ENCODE results near the gene JAM3.
"Not testable (repeated sequence)": the region's sequence is repeated elsewhere in the genome, so short reads cannot be mapped to it uniquely, and the experiment has no call there.

JAM3 gene

DNA sequence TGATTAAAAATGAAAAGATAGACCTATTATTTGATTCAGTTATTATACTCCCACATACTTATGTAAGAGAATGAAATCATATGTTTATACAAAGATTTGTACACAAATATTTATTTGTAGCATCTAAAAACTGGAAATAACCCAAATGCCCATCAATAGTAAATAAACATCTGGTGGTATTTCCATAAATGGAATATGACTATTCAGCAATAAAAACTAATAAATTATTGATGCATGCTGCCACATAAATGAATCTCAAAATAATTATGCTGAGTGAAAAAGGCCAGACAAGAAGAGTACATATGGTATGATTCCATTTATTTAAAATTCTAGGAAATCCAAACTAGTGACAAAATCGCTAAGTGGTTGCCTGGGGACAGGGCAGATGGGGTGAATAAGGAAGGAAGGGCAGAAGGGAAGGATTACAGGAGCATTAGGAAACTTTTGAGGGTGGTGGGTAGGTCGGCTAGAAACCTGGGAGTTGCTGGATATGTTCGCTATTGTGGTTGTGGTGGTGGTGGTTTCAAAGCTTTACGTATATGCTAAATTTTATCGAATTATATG, 41.5 kb downstream of the JAM3 start:
- no peak for ATAC-seq

- not testable (repeated sequence) for ATAC-seq
Observed at GRCh38 chr11:134113787-134114186, 44.9 kb downstream of the JAM3 start.

GRCh38 chr11:134116210-134116609, 47.3 kb downstream of the JAM3 start:
- ATAC-seq: no peak

- no peak for ATAC-seq
Observed at GRCh38 chr11:134118006-134118405, 49.1 kb downstream of the JAM3 start.

DNA sequence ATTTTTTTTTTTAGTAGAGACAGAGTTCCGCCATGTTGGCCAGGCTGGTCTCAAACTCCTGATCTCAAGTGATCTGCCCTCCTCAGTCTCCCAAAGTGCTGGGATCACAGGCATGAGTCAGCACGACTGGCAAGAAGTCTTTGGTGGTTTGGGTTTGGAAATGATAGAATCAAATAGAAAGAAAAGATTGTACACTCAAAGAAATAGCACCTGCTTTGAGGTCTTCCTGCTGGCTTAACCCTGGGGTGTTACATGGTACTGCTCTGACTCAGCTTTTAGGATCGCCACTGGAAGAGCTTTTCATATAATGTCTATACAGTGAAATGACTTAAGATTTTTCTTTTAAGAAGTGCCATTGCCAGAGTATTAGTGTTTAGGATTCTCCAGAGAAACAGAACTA, 50.2 kb downstream of the JAM3 start:
- no peak for ATAC-seq

DNA sequence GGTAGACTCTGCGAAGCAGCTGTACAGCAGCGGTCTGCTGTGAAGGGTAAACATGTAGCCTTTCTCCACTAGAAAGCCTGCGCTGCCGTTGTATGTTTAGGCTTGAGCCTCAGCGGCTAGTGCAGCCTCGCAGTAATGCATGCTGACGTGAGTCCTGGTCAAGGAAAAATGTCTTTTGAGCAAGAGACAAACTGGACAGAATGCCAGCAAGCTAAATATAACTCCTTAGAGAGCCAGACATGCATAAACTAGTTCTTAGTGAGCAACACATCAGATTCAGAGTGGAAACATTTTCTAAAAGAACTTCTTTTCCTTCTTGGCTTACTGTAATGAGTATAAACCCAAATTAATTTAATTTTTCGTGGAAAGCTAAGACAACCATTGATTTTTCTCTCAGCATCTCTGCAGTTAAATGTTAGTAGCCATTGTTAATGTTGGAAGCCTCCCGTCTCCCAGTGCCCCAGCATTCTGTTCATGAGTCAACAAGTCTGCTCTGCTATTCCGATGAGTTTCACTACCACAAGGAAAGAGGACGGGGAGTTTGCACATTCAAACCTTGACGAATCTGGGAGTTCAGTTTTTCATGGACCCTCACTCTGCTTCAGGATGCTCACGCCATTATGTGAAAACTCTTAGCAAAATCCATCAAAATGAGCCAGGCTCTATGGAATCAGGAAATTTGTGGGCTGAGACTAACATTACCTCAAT, 51.4 kb downstream of the JAM3 start:
- no peak for ATAC-seq

- no peak for ATAC-seq
Observed at GRCh38 chr11:134120921-134121526, 52.2 kb downstream of the JAM3 start.

DNA sequence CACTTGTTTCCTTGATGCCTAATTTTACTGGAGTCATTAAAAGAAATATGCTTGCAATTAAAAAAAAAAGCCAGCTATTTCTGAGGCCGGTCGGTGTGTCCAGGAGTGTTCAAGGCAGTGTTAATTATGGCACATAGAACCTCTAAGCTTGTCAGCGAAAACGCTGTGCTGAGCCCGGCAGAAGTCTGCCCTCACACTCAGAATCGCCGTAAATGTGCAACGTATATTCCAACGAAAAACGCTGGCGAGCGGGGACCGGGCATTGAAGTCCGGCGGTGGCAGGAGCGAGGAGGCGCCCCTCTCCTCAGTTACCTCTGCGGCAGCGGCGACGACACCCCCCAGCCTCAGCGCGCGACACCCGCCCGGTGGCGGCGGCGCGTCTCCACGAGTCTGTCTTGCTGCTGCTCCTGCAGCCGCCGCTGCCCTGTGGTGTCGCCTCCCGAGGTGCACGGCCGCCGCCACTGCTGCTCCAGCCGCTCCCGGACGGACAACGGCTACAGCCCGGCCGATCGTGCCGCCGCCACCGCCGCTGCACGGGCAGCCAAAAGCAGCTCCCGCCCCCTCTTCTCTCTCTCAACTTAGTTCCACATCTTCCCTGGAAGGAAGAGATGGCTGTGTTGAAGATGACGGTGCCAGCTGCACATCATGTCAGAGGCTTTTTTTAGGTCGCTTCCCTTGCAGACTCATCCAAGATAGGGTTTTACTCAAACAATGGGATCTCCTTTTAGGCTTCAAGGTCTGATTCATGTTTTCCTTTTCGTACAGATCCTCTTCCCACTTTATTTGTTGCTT, 56.0 kb downstream of the JAM3 start:
- ATAC-seq: no peak

GRCh38 chr11:134125507-134125906, 56.6 kb downstream of the JAM3 start:
- no peak for ATAC-seq

GRCh38 chr11:134126217-134126822, 57.4 kb downstream of the JAM3 start:
- peak; percentile 33 to 53 for ATAC-seq

DNA sequence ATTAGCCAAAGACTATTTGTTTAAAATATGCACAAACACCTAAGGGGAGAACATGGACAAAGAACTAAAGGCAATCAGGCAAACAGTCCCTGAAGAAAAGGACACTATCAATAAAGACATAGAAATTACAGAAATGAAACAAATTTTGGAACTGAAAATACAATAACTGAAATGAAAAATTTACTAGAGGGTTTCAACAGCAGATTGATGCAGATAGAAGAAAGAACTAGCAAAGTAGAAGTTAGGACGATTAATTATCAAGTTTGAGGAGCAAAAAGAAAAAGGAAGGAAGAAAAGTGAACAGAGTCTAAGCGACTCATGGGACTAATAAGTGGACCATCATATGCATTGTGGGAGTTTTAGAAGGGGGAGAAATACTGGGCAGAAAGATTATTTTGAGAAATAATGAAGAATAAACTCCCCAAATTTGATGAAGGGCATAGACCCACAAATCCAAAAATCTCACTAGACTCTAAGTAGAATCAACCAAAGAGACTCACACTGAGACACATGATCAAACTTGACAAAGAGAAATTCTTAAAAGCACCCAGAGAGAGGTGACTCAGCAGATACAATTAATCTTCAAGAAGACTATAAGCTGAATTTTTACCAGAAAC, 62.9 kb downstream of the JAM3 start:
- no peak for ATAC-seq

DNA sequence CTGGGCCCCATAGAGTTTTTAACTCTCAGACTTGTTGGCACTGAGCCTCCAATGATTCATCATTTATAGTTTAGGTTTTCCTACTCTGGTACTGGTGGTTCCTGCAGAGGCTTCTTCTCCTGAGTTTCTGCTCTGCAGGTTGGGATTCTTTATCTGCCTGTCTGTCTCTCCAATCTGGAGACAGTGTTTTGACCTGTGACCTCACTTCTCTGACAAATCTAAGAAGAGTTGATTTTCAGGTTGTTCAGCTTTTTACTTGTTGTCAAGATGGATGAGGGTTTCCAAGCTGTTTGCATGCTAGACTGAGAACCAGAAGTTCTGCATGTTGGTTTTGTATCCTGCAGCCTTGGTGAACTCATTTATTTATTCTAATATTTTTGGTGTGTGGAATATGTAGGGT, 63.9 kb downstream of the JAM3 start:
- no peak for ATAC-seq

DNA sequence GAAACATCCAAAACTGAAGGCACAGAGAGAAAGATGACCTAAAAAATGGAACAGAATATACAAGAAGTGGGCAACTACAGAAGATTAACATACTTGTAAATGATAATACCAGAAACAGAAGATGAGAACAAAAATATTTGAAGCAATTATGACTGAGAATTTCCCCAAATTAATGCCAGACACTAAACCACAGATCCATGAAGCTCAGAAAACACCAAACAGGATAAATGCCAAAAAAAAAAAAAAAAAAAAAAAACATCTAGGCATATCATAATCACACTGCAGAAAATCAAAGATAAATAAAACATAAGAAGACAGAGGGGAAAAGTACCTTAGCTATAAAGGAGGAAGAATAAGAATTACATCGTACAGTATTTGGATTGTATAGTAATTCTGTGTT, 65.3 kb downstream of the JAM3 start:
- ATAC-seq: no peak

DNA sequence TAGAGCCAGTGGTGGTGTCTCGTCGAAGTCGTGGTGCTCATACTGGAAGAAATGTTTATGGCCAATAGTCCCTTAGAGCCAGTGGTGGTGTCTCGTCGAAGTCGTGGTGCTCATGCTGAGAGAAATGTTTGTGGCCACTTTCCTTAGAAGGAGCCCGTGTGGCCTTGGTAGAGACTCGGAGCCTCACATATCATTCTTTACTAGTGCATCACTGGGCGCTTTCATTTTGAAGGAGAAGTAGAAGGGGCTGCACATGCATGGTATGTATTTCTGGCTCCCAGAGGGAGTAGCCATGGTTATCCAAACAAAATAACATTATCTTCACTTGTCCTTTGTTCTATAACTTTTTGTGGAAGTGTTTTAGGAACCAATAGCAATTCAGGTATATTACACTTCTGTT, 69.5 kb downstream of the JAM3 start:
- ATAC-seq: no peak

- no peak for ATAC-seq
Observed at GRCh38 chr11:134139303-134139872, 70.5 kb downstream of the JAM3 start.

- ATAC-seq: peak; percentile 51 to 56
Observed at GRCh38 chr11:134139873-134140331, 71.0 kb downstream of the JAM3 start.

DNA sequence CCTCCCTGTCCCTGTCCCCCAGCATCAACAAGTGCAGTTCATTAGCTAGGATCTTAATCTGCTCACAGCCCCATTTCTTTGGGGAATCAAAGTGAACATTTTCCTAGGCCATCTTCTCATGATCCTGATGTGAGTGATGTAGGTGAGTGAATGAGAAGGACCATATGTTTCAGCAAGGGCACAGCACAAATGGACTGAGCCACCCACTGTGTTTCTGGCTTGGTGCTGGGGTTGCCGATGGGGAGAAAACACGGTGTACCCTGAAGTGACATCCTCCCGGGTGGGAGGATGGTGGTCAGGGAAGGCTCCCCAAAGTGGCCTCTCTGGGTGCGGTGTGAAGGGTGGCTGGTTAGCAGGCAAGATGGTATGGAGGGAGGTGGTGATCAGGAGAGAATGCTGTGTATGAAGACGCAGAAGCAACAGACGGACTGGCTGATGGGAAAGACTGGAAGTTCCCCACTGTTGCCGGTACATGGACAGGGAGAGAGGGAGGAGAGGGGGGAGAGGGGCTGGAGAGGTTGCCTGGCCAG, 72.2 kb downstream of the JAM3 start:
- no peak for ATAC-seq

GRCh38 chr11:134142536-134142935, 73.7 kb downstream of the JAM3 start:
- ATAC-seq: no peak

- no peak for ATAC-seq
Observed at GRCh38 chr11:134143801-134144200, 74.9 kb downstream of the JAM3 start.

- ATAC-seq: no peak
Observed at GRCh38 chr11:134144744-134145143, 75.9 kb downstream of the JAM3 start.

DNA sequence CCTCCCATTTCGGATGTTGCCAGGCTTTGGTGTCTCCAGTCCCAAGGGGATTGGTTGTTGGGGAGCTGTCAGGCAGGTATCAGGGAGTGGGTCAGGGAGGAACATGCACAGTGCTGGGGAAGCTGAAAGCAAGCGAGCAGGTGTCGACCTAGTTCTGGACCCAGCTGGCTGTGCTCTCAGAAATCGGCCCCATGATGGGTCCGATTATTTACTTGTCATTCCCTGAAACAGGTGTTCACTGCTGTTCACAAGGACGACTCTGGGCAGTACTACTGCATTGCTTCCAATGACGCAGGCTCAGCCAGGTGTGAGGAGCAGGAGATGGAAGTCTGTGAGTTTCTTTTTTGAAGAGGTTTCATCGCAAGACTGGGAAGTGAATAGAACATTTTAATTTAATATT, 76.8 kb downstream of the JAM3 start:
- ATAC-seq: no peak

DNA sequence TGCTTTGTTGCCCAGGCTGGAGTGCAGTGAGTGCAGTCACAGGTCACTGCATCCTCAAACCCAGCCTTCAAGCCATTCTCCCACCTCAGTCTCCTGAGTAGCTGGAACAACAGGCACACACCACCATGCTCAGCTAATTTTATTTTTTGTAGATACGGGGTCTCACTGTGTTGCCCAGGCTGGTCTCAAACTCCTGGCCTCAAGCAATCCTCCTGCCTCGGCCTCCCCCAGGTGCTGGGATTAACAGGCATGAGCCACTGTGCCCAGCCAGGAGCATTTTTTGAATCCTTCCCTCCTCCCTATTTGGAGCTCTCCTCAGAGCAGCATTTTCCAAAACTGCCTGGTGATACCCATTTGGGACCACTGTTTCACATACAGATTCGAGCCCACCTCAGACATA, 77.7 kb downstream of the JAM3 start:
- no peak for ATAC-seq

Measured in activated CD4-positive, CD25-positive, alpha-beta regulatory T cell treated with anti-CD3 and anti-CD28 coated beads, Interleukin-2, amount 50 U/mL, for 24 hours (primary cell).